ENCODE results near the gene GMPPB. TPM values are rescaled to one million over a fixed set of nuclear protein-coding genes. Genes with fewer than 3 reads are reported as not detected.

The GMPPB gene
- total RNA-seq, 1 donor: 30.2 TPM

GRCh38 chr3:49714728-49715550 lies 8.8 kb downstream of the GMPPB start:
- no peak for DNase-seq (ENCODE audit: low read depth)
- TF ChIP-seq CTCF (IDR thresholded peaks at IDR 0.05; ENCODE audit: insufficient read depth, low read depth, low read length): no peak
- H3K4me3 ChIP-seq (ENCODE audit: low read depth, low read length): no peak overlapping the region

GRCh38 chr3:49713336-49714105 lies 10.2 kb downstream of the GMPPB start:
- DNase-seq (ENCODE audit: low read depth): no peak
- no peak for TF ChIP-seq CTCF (IDR thresholded peaks at IDR 0.05; ENCODE audit: insufficient read depth, low read depth, low read length)
- no peak overlapping the region for H3K4me3 ChIP-seq (ENCODE audit: low read depth, low read length)

GRCh38 chr3:49712631-49713317 lies 11.0 kb downstream of the GMPPB start:
- no peak overlapping the region for H3K4me3 ChIP-seq (ENCODE audit: low read depth, low read length)
- DNase-seq (ENCODE audit: low read depth): no peak
- no peak for TF ChIP-seq CTCF (IDR thresholded peaks at IDR 0.05; ENCODE audit: insufficient read depth, low read depth, low read length)

- H3K4me3 ChIP-seq (ENCODE audit: low read depth, low read length): no peak overlapping the region
- TF ChIP-seq CTCF (IDR thresholded peaks at IDR 0.05; ENCODE audit: insufficient read depth, low read depth, low read length): no peak
- DNase-seq (ENCODE audit: low read depth): no peak
Measured at GRCh38 chr3:49712166-49712565, 11.6 kb downstream of the GMPPB start.

- no peak for DNase-seq (ENCODE audit: low read depth)
- no peak for TF ChIP-seq CTCF (IDR thresholded peaks at IDR 0.05; ENCODE audit: insufficient read depth, low read depth, low read length)
- H3K4me3 ChIP-seq (ENCODE audit: low read depth, low read length): no peak overlapping the region
Measured at GRCh38 chr3:49711489-49711888, 12.3 kb downstream of the GMPPB start.

GRCh38 chr3:49709852-49710251 lies 13.9 kb downstream of the GMPPB start:
- TF ChIP-seq CTCF (IDR thresholded peaks at IDR 0.05; ENCODE audit: insufficient read depth, low read depth, low read length): no peak
- H3K4me3 ChIP-seq (ENCODE audit: low read depth, low read length): no peak overlapping the region
- DNase-seq (ENCODE audit: low read depth): no peak
